NB4 (cell line): ENCODE measurements around the gene OR3A1.
"Not testable (repeated sequence)": the region's sequence is repeated elsewhere in the genome, so short reads cannot be mapped to it uniquely, and the experiment has no call there.

Experiments used
- DNase-seq: peaks from one replicate; pipeline ENCODE4 v3.0.0; 2010; ENCODE audit warnings: low read depth
- H3K4me3 ChIP-seq: one replicate; pipeline ENCODE4 v1.5.1; 2011; ENCODE audit warnings: mild to moderate bottlenecking, low read depth, low read length, moderate library complexity
- CTCF ChIP-seq: IDR thresholded peaks from one replicate; pipeline ENCODE4 v1.5.1; 2012; ENCODE audit warnings: low read depth, low read length
- MAX ChIP-seq: IDR thresholded peaks from 2 replicates; pipeline ENCODE4 v1.6.1; 2011; ENCODE audit warnings: low read depth, low read length
- MYC ChIP-seq: IDR thresholded peaks from 2 replicates; pipeline ENCODE4 v1.6.1; 2011; ENCODE audit warnings: low read depth, low read length
- POLR2A ChIP-seq: IDR thresholded peaks from 2 replicates; pipeline ENCODE4 v1.6.1; 2011; ENCODE audit warnings: mild to moderate bottlenecking; ENCODE audit not compliant: insufficient read length; ENCODE audit errors: extremely low read depth

Gene OR3A1

GRCh38 chr17:3298260-3298659 lies at the start of gene OR3A1:
Gene OR3A1, minus strand, starts transcription at chr17:3298360. Its CDS starts 5,778 bp downstream, at chr17:3292582.
- no peak within 1 kb of the TSS for H3K4me3 ChIP-seq
- no peak for TF ChIP-seq MYC
- TF ChIP-seq POLR2A: no peak
- no peak for TF ChIP-seq CTCF
- no peak for TF ChIP-seq MAX
- DNase-seq: no peak

GRCh38 chr17:3342782-3343181 lies 44.6 kb upstream of the OR3A1 start:
- not testable (repeated sequence) for H3K4me3 ChIP-seq, DNase-seq

- DNase-seq: no peak
- TF ChIP-seq MAX: no peak
- no peak for TF ChIP-seq CTCF
- TF ChIP-seq POLR2A: no peak
- no peak overlapping the region for H3K4me3 ChIP-seq
Measured at GRCh38 chr17:3335876-3336275, 37.7 kb upstream of the OR3A1 start.

GRCh38 chr17:3318336-3318735 lies 20.2 kb upstream of the OR3A1 start:
- H3K4me3 ChIP-seq: no peak overlapping the region
- TF ChIP-seq MYC: no peak
- TF ChIP-seq CTCF: no peak
- TF ChIP-seq POLR2A: no peak
- TF ChIP-seq MAX: no peak
- DNase-seq: no peak

GRCh38 chr17:3316836-3317235 lies 18.7 kb upstream of the OR3A1 start:
- DNase-seq: no peak
- H3K4me3 ChIP-seq: no peak overlapping the region
- TF ChIP-seq CTCF (no peak), MYC (no peak), POLR2A (no peak), MAX (no peak)

GRCh38 chr17:3308603-3309002 lies 10.4 kb upstream of the OR3A1 start:
- peak; percentile 5 for TF ChIP-seq CTCF
- no peak for TF ChIP-seq MAX
- no peak for TF ChIP-seq MYC
- no peak for TF ChIP-seq POLR2A
- DNase-seq: no peak

More at GRCh38 chr17:3308603-3309002, 10.4 kb upstream of the OR3A1 start:
- no peak overlapping the region for H3K4me3 ChIP-seq
